GM23338 (cell line): ENCODE measurements around the gene ZCCHC2. TPM values are rescaled to one million over a fixed set of nuclear protein-coding genes. Genes with fewer than 3 reads are reported as not detected.

Experiments
- ATAC-seq: fragments of 200-7000 bp; cut with Tn5 transposase; 3 replicates; pipeline ENCODE4 v1.9.1; 2020
- DNase-seq: peaks from one replicate; pipeline ENCODE4 v3.0.0-alpha.2; 2015; ENCODE audit warnings: low spot score
- H2AFZ ChIP-seq: fragments of 200-600 bp; sonication (generic); 2 replicates; pipeline ENCODE4 v1.8.0; 2016; ENCODE audit warnings: antibody characterized with exemption, mild to moderate bottlenecking, moderate library complexity
- H3F3A ChIP-seq: fragments of 200-600 bp; sonication (generic); replicated peaks from 2 replicates; pipeline ENCODE4 v1.8.0; 2017; ENCODE audit warnings: antibody characterized with exemption, mixed run types, low read depth
- H3K27ac ChIP-seq: fragments of 200-600 bp; sonication (generic); 2 replicates; pipeline ENCODE4 v1.6.1; 2016; ENCODE audit warnings: low read depth
- H3K27me3 ChIP-seq: fragments of 200-600 bp; sonication (generic); 2 replicates; pipeline ENCODE4 v1.8.0; 2016; ENCODE audit warnings: mild to moderate bottlenecking, mixed run types, moderate library complexity; ENCODE audit not compliant: insufficient read depth
- H3K36me3 ChIP-seq: fragments of 200-600 bp; sonication (generic); 2 replicates; pipeline ENCODE4 v1.8.0; 2016; ENCODE audit warnings: mild to moderate bottlenecking; ENCODE audit not compliant: insufficient read depth
- H3K4me1 ChIP-seq: fragments of 200-600 bp; sonication (generic); 2 replicates; pipeline ENCODE4 v1.8.0; 2016; ENCODE audit warnings: mild to moderate bottlenecking, moderate library complexity; ENCODE audit not compliant: insufficient read depth
- H3K4me2 ChIP-seq: fragments of 200-600 bp; sonication (generic); 2 replicates; pipeline ENCODE4 v1.7.1; 2017; ENCODE audit warnings: mixed run types
- H3K4me3 ChIP-seq: fragments of 200-600 bp; sonication (generic); 2 replicates; pipeline ENCODE4 v1.6.1; 2016; ENCODE audit warnings: mixed run types
- H3K79me2 ChIP-seq: fragments of 200-600 bp; sonication (generic); replicated peaks from 2 replicates; pipeline ENCODE4 v1.8.0; 2017; ENCODE audit warnings: mild to moderate bottlenecking; ENCODE audit not compliant: insufficient read depth
- H3K9me2 ChIP-seq: fragments of 200-600 bp; sonication (generic); 2 replicates; pipeline ENCODE4 v1.8.0; 2017; ENCODE audit not compliant: insufficient read depth
- H4K20me1 ChIP-seq: fragments of 200-600 bp; sonication (generic); replicated peaks from 2 replicates; pipeline ENCODE4 v1.8.0; 2017; ENCODE audit warnings: mild to moderate bottlenecking; ENCODE audit not compliant: insufficient read depth
- H3K27ac Mint-ChIP-seq: 2 replicates; pipeline ENCODE4 v1.8.0; 2020; ENCODE audit warnings: inconsistent platforms, mild to moderate bottlenecking, moderate library complexity, mixed read lengths
- H3K27me3 Mint-ChIP-seq: 3 replicates; pipeline ENCODE4 v1.8.0; 2022; ENCODE audit warnings: low read depth, mild to moderate bottlenecking, moderate library complexity, mixed read lengths, inconsistent platforms; ENCODE audit not compliant: insufficient read depth, poor library complexity
- H3K36me3 Mint-ChIP-seq: 3 replicates; pipeline ENCODE4 v1.8.0; 2021; ENCODE audit warnings: low read depth, mild to moderate bottlenecking, inconsistent platforms, moderate library complexity, mixed read lengths
- H3K4me1 Mint-ChIP-seq: 3 replicates; pipeline ENCODE4 v1.8.0; 2020; ENCODE audit warnings: mild to moderate bottlenecking, inconsistent platforms, mixed read lengths
- H3K4me3 Mint-ChIP-seq: 3 replicates; pipeline ENCODE4 v1.8.0; 2021; ENCODE audit warnings: moderate library complexity, mild to moderate bottlenecking, inconsistent platforms, mixed read lengths
- H3K9me3 Mint-ChIP-seq: 3 replicates; pipeline ENCODE4 v1.8.0; 2020; ENCODE audit warnings: moderate library complexity, mild to moderate bottlenecking, inconsistent platforms, mixed read lengths
- CREB1 ChIP-seq: fragments of 250-450 bp; sonication (Bioruptor Pico); IDR thresholded peaks from 2 replicates; pipeline ENCODE4 v1.5.0; 2020; ENCODE audit warnings: low read depth, mild to moderate bottlenecking, moderate library complexity
- EZH2 ChIP-seq: fragments of 200-600 bp; sonication (generic); IDR thresholded peaks from one replicate; pipeline ENCODE4 v1.8.0; 2017; ENCODE audit warnings: antibody characterized with exemption, mild to moderate bottlenecking, low read depth; ENCODE audit not compliant: unreplicated experiment
- EZH2phosphoT487 ChIP-seq: fragments of 200-600 bp; sonication (generic); IDR thresholded peaks from one replicate; pipeline ENCODE4 v1.8.1; 2018; ENCODE audit warnings: antibody characterized with exemption; ENCODE audit not compliant: unreplicated experiment
- JUNB ChIP-seq: IDR thresholded peaks from one replicate; pipeline ENCODE4 v1.6.1; 2016; ENCODE audit warnings: antibody characterized with exemption; ENCODE audit not compliant: unreplicated experiment
- NANOG ChIP-seq: IDR thresholded peaks from 2 replicates; pipeline ENCODE4 v1.6.1; 2016; ENCODE audit warnings: antibody characterized with exemption, borderline replicate concordance
- POLR2AphosphoS5 ChIP-seq: IDR thresholded peaks from 2 replicates; pipeline ENCODE4 v1.6.1; 2016; ENCODE audit warnings: antibody characterized with exemption, low read depth
- REST ChIP-seq: IDR thresholded peaks from one replicate; pipeline ENCODE4 v1.6.1; 2018; ENCODE audit warnings: antibody characterized with exemption; ENCODE audit not compliant: unreplicated experiment
- STAT1 ChIP-seq: IDR thresholded peaks from one replicate; pipeline ENCODE4 v1.6.1; 2016; ENCODE audit warnings: antibody characterized with exemption; ENCODE audit not compliant: unreplicated experiment
- ZNF114 ChIP-seq: fragments of 250-450 bp; sonication (Bioruptor Pico); IDR thresholded peaks from 2 replicates; pipeline ENCODE4 v1.5.0; 2020; ENCODE audit warnings: mild to moderate bottlenecking, moderate library complexity
- ZNF331 ChIP-seq: fragments of 250-450 bp; sonication (Bioruptor Pico); IDR thresholded peaks from 2 replicates; pipeline ENCODE4 v1.5.0; 2020; ENCODE audit warnings: low read depth, mild to moderate bottlenecking, moderate library complexity
- polyA plus RNA-seq: library from polyadenylated mRNA; unstranded; fragments of >200 nt; fragmentation: Nextera tagmentation; extraction: Ambion mirVana; gene quantifications from 2 replicates; pipeline ENCODE4 v1.2.1, GENCODE V29; 2016
- total RNA-seq: library from RNA; depleted of rRNA; stranded (reverse); fragments of >200 nt; shearing (Covaris generic); gene quantifications from 2 replicates; pipeline ENCODE4 v1.2.3, GENCODE V29; 2014
- TF ChIP-seq, protein P1 (sequence below), 2 experiments: fragments of 200-600 bp in 1 of 2; sonication (generic) in 1 of 2; conservative IDR thresholded peaks; 2 replicates each; pipeline versions ENCODE4 v1.5.1 to v1.6.1; 2016 to 2017; ENCODE audit warnings: antibody characterized with exemption in 2 of 2, low read depth in 2 of 2, mild to moderate bottlenecking in 2 of 2, moderate library complexity in 1 of 2

ZCCHC2 gene
- total and polyA plus RNA-seq, 2 experiments from 2014 or later, result 5.4 to 15.4 TPM

GRCh38 chr18:62523255-62523588 is 397 bp downstream of the ZCCHC2 start:
- Histone ChIP-seq H3K27ac (no peak overlapping the region), H3K4me1 (peaks cover 23% of the 10 kb centered on the region), H4K20me1 (peaks cover 14% of the 10 kb centered on the region), H3K4me2 (no peak overlapping the region), H3K9me2 (no peaks in the 10 kb centered on the region), H3K27me3 (peaks cover 41% of the 10 kb centered on the region), H3K36me3 (no peaks in the 10 kb centered on the region), H3F3A (no peaks in the 10 kb centered on the region), H3K4me3 (peak overlapping the region; percentile 76; the same call in 1 of the 2 replicates), H2AFZ (no peak overlapping the region), H3K79me2 (peaks cover 15% of the 10 kb centered on the region)
- Mint-ChIP-seq H3K4me1 (peaks cover 31% of the 10 kb centered on the region), H3K36me3 (peaks cover 3% of the 10 kb centered on the region; the same call in 1 of the 3 replicates), H3K9me3 (peaks cover 3% of the 10 kb centered on the region; the same call in 2 of the 3 replicates), H3K27ac (no peak overlapping the region), H3K27me3 (peaks cover 28% of the 10 kb centered on the region), H3K4me3 (no peak overlapping the region)
- no peak for ATAC-seq
- no peak for TF ChIP-seq POLR2AphosphoS5
- TF ChIP-seq EZH2phosphoT487, result no peak
- no peak for TF ChIP-seq NANOG
- DNase-seq, result peak; percentile 75

DNA sequence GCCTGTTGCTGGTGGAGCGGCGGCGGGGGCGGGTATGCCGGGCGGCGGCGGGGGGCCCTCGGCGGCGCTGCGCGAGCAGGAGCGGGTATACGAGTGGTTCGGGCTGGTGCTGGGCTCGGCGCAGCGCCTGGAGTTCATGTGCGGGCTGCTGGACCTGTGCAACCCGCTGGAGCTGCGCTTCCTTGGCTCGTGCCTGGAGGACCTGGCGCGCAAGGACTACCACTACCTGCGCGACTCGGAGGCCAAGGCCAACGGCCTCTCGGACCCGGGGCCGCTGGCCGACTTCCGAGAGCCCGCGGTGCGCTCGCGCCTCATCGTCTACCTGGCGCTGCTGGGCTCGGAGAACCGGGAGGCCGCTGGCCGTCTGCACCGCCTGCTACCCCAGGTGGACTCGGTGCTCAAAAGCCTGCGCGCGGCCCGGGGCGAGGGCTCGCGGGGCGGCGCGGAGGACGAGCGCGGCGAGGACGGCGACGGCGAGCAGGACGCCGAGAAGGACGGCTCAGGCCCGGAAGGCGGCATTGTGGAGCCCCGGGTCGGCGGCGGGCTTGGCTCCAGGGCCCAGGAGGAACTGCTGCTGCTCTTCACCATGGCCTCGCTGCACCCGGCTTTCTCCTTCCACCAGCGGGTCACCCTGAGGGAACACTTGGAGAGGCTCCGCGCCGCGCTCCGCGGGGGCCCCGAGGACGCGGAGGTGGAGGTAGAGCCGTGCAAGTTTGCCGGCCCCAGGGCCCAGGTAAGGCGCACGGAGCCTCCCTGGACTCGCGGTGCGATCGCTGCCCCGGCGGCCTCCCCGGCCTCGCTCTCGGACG is 1.0 kb downstream of the ZCCHC2 start:
- Mint-ChIP-seq H3K4me3 (peak overlapping the region; percentile 80), H3K4me1 (peaks cover 31% of the 10 kb centered on the region)

DNA sequence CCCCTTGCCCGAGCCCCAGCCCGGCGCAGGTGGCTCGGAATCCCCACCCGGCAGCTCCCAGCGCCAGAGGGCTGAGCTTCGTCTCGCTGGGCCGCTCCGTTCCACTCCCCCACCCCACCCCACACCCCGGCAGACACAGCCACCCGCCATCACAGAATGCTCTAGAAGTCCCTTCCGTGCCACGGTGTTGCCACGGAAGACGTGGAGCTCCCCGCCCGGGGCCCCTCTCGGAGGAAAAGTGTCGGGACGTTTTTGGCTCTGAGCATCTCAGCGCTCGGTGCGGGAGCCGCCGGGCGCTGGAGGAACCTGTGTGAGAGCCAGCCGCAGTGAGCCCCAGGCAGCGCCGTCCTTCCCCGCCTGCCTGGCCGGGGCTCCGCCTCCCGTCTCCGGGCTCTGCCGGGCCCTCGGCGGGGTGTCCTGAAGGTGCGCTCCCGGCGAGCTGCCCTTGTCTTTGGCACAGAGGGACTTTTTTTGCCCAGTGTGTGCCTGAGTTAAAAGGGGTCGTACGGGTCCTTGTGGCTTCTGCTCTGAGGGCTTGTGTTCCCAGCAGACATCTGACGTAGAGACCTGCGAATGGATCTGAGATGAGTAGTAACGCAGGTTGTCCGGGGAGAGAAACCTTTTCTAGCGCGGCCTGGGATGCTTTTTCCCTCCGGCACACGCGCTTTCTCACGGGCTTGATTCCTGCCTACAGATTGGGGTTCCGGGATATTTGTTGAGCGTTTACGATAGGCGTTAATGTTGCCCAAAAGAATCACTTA is 1.8 kb downstream of the ZCCHC2 start:
- H2AFZ ChIP-seq, result no peak overlapping the region
- H3K9me2 ChIP-seq, result no peaks in the 10 kb centered on the region
- peak overlapping the region; percentile 88 for H3K4me3 ChIP-seq
- Mint-ChIP-seq H3K9me3 (peaks cover 3% of the 10 kb centered on the region; the same call in 2 of the 3 replicates), H3K36me3 (peaks cover 3% of the 10 kb centered on the region; the same call in 1 of the 3 replicates), H3K27ac (no peak overlapping the region), H3K4me1 (peaks cover 34% of the 10 kb centered on the region), H3K4me3 (peak overlapping the region; percentile 80), H3K27me3 (peaks cover 31% of the 10 kb centered on the region)
- peaks cover 27% of the 10 kb centered on the region for H3K79me2 ChIP-seq
- TF ChIP-seq ZNF331 (no peak), STAT1 (no peak), CREB1 (no peak), ZNF114 (no peak), NANOG (no peak), REST (no peak), JUNB (no peak), POLR2AphosphoS5 (no peak), EZH2phosphoT487 (no peak), EZH2 (no peak)
- TF ChIP-seq, protein P1, sequence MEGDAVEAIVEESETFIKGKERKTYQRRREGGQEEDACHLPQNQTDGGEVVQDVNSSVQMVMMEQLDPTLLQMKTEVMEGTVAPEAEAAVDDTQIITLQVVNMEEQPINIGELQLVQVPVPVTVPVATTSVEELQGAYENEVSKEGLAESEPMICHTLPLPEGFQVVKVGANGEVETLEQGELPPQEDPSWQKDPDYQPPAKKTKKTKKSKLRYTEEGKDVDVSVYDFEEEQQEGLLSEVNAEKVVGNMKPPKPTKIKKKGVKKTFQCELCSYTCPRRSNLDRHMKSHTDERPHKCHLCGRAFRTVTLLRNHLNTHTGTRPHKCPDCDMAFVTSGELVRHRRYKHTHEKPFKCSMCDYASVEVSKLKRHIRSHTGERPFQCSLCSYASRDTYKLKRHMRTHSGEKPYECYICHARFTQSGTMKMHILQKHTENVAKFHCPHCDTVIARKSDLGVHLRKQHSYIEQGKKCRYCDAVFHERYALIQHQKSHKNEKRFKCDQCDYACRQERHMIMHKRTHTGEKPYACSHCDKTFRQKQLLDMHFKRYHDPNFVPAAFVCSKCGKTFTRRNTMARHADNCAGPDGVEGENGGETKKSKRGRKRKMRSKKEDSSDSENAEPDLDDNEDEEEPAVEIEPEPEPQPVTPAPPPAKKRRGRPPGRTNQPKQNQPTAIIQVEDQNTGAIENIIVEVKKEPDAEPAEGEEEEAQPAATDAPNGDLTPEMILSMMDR (conservative IDR thresholded peaks at IDR 0.05; ENCODE audit: low read depth in 2 of 2), result no peak
- H3K27ac ChIP-seq, result no peak overlapping the region
- no peaks in the 10 kb centered on the region for H3F3A ChIP-seq
- H3K4me2 ChIP-seq, result peak overlapping the region; percentile 92
- DNase-seq, result peak; percentile 75
- peaks cover 23% of the 10 kb centered on the region for H3K4me1 ChIP-seq
- no peaks in the 10 kb centered on the region for H3K36me3 ChIP-seq
- H4K20me1 ChIP-seq, result peaks cover 14% of the 10 kb centered on the region
- H3K27me3 ChIP-seq, result peaks cover 41% of the 10 kb centered on the region
- ATAC-seq, result peak; percentile 50

More for the DNA sequence above, 1.0 kb downstream of the ZCCHC2 start:
- DNase-seq (peak; percentile 70), ATAC-seq (peak; percentile 11)
- Histone ChIP-seq H3K4me1 (peaks cover 23% of the 10 kb centered on the region), H3K4me3 (peak overlapping the region; percentile 88), H4K20me1 (peaks cover 14% of the 10 kb centered on the region), H3K79me2 (peaks cover 21% of the 10 kb centered on the region), H3K4me2 (peak overlapping the region; percentile 92), H3K27me3 (peaks cover 41% of the 10 kb centered on the region), H3K36me3 (no peaks in the 10 kb centered on the region), H3F3A (no peaks in the 10 kb centered on the region), H3K27ac (no peak overlapping the region), H2AFZ (0 out of 2 replicates have a peak overlapping the region, but pooled peaks have one; percentile 9), H3K9me2 (no peaks in the 10 kb centered on the region)
- H3K27ac Mint-ChIP-seq, result no peak overlapping the region
- H3K9me3 Mint-ChIP-seq, result peaks cover 3% of the 10 kb centered on the region; the same call in 2 of the 3 replicates
- TF ChIP-seq STAT1 (no peak), POLR2AphosphoS5 (no peak)
- peaks cover 31% of the 10 kb centered on the region for H3K27me3 Mint-ChIP-seq
- H3K36me3 Mint-ChIP-seq, result peaks cover 3% of the 10 kb centered on the region; the same call in 1 of the 3 replicates
